ENCODE data around the gene PTGES2. TPM values are rescaled to one million over a fixed set of nuclear protein-coding genes. Genes with fewer than 3 reads are reported as not detected.

Gene PTGES2
- total and polyA plus RNA-seq, 2 of the 13 experiments (the other 11 are each of a cell fraction or from before 2014, with no cell fraction given) = 63.7 to 79.8 TPM

- peak; percentile 50; the same call in 1 of the 2 replicates for TF ChIP-seq ATF7-NPFF (CRISPR knock-in tag; IDR thresholded peaks at IDR 0.05; ENCODE audit: low read depth)
- TF ChIP-seq, protein P1, sequence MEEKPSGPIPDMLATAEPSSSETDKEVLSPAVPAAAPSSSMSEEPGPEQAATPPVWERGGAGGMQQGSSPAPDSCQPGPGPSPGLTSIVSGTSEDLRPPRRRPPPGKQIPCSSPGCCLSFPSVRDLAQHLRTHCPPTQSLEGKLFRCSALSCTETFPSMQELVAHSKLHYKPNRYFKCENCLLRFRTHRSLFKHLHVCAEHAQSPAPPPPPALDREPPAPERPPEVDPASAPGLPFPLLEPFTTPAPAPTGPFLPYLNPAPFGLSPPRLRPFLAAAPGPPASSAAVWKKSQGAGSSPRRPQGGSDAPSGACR (CRISPR knock-in tag; IDR thresholded peaks at IDR 0.05) = peak; percentile 98
- no peak for TF ChIP-seq IKZF1 (IDR thresholded peaks at IDR 0.05)
- TF ChIP-seq SCMH1 (CRISPR knock-in tag; IDR thresholded peaks at IDR 0.05; ENCODE audit: borderline replicate concordance) = no peak
- peak; percentile 31; the same call in 1 of the 2 replicates for TF ChIP-seq SOX13 (IDR thresholded peaks at IDR 0.05)
- TF ChIP-seq SOX13 (CRISPR knock-in tag; conservative IDR thresholded peaks at IDR 0.05 in 1 of 2, IDR thresholded peaks at IDR 0.05 in 1 of 2) = peak in 1 of 2 experiments; percentile 87; a peak in 2 of 4 replicates
- TF ChIP-seq GABPB1 (CRISPR knock-in tag; IDR thresholded peaks at IDR 0.05) = peak; percentile 78
- no peak for TF ChIP-seq NFE2 (CRISPR knock-in tag; IDR thresholded peaks at IDR 0.05)
- no peak for TF ChIP-seq REL (CRISPR knock-in tag; conservative IDR thresholded peaks at IDR 0.05)
- TF ChIP-seq, protein P2, sequence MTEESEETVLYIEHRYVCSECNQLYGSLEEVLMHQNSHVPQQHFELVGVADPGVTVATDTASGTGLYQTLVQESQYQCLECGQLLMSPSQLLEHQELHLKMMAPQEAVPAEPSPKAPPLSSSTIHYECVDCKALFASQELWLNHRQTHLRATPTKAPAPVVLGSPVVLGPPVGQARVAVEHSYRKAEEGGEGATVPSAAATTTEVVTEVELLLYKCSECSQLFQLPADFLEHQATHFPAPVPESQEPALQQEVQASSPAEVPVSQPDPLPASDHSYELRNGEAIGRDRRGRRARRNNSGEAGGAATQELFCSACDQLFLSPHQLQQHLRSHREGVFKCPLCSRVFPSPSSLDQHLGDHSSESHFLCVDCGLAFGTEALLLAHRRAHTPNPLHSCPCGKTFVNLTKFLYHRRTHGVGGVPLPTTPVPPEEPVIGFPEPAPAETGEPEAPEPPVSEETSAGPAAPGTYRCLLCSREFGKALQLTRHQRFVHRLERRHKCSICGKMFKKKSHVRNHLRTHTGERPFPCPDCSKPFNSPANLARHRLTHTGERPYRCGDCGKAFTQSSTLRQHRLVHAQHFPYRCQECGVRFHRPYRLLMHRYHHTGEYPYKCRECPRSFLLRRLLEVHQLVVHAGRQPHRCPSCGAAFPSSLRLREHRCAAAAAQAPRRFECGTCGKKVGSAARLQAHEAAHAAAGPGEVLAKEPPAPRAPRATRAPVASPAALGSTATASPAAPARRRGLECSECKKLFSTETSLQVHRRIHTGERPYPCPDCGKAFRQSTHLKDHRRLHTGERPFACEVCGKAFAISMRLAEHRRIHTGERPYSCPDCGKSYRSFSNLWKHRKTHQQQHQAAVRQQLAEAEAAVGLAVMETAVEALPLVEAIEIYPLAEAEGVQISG (CRISPR knock-in tag; IDR thresholded peaks at IDR 0.05) = peak; percentile 75
- TF ChIP-seq HOXA3 (CRISPR knock-in tag; IDR thresholded peaks at IDR 0.05) = peak; percentile 93
- TF ChIP-seq, protein P3, sequence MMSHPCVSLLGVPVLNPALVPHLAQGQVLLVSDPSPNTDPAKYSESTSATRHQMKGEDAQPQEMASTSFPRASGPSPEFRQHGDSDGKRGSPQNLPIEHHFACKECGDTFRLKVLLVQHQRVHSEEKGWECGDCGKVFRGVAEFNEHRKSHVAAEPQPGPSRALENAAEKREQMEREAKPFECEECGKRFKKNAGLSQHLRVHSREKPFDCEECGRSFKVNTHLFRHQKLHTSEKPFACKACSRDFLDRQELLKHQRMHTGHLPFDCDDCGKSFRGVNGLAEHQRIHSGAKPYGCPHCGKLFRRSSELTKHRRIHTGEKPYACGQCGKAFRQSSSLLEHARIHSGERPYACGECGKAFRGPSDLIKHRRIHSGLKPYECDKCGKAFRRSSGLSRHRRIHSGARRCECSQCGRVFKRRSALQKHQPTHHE (CRISPR knock-in tag; IDR thresholded peaks at IDR 0.05; ENCODE audit: borderline replicate concordance) = no peak
- TF ChIP-seq ZBTB7A (CRISPR knock-in tag; IDR thresholded peaks at IDR 0.05) = 0 out of 2 replicates have a peak, but pooled peaks have one; percentile 49
- TF ChIP-seq ZNF7 (CRISPR knock-in tag; IDR thresholded peaks at IDR 0.05) = no peak
- 0 out of 2 replicates have a peak, but pooled peaks have one; percentile 17 for TF ChIP-seq ZNF296 (CRISPR knock-in tag; conservative IDR thresholded peaks at IDR 0.05)
- TF ChIP-seq ZBTB34 (CRISPR knock-in tag; IDR thresholded peaks at IDR 0.05) = peak; percentile 78
- no peak for TF ChIP-seq ZNF10 (CRISPR knock-in tag; IDR thresholded peaks at IDR 0.05; ENCODE audit: borderline replicate concordance, low read depth)
- no peak for TF ChIP-seq POGK (CRISPR knock-in tag; conservative IDR thresholded peaks at IDR 0.05)
- no peak for TF ChIP-seq FIP1L1 (IDR thresholded peaks at IDR 0.05; ENCODE audit: borderline replicate concordance, insufficient read depth, low read depth, low read length)
- TF ChIP-seq HCFC1 (IDR thresholded peaks at IDR 0.05; ENCODE audit: low read depth, low read length) = no peak
Observed at GRCh38 chr9:128115187-128116103, 12.1 kb downstream of the PTGES2 start (continued).
